HEK293T (cell line): ENCODE data around the gene HTR1D.

Source experiments
- ARNT ChIP-seq: fragments of 450-650 bp; IDR thresholded peaks from 2 replicates; pipeline ENCODE4 v1.6.1; 2017; ENCODE audit warnings: mild to moderate bottlenecking
- BHLHE40 ChIP-seq: fragments of 450-650 bp; IDR thresholded peaks from 2 replicates; pipeline ENCODE4 v1.6.1; 2016; ENCODE audit warnings: mild to moderate bottlenecking, moderate library complexity, borderline replicate concordance
- CTBP1 ChIP-seq: fragments of 450-650 bp; IDR thresholded peaks from 2 replicates; pipeline ENCODE4 v1.6.1; 2016; ENCODE audit warnings: borderline replicate concordance
- ELF4 ChIP-seq: fragments of 450-650 bp; IDR thresholded peaks from 2 replicates; pipeline ENCODE4 v1.6.1; 2017; ENCODE audit warnings: antibody characterized with exemption
- FOXA1 ChIP-seq: fragments of 450-650 bp; IDR thresholded peaks from 2 replicates; pipeline ENCODE4 v1.6.1; 2016; ENCODE audit warnings: mild to moderate bottlenecking
- FOXK2 ChIP-seq: fragments of 450-650 bp; IDR thresholded peaks from 2 replicates; pipeline ENCODE4 v1.6.1; 2016; ENCODE audit warnings: mild to moderate bottlenecking
- FOXM1 ChIP-seq: fragments of 450-650 bp; IDR thresholded peaks from 2 replicates; pipeline ENCODE4 v1.6.1; 2017; ENCODE audit warnings: mild to moderate bottlenecking, borderline replicate concordance
- HDGF ChIP-seq: fragments of 450-650 bp; IDR thresholded peaks from 2 replicates; pipeline ENCODE4 v1.6.1; 2017; ENCODE audit warnings: antibody characterized with exemption, borderline replicate concordance
- LEF1 ChIP-seq: fragments of 450-650 bp; IDR thresholded peaks from 2 replicates; pipeline ENCODE4 v1.6.1; 2017; ENCODE audit warnings: mild to moderate bottlenecking, borderline replicate concordance
- SP1 ChIP-seq: fragments of 450-650 bp; IDR thresholded peaks from 2 replicates; pipeline ENCODE4 v1.6.1; 2017
- SUZ12 ChIP-seq: fragments of 450-650 bp; IDR thresholded peaks from 2 replicates; pipeline ENCODE4 v1.6.1; 2016; ENCODE audit warnings: mild to moderate bottlenecking
- TARDBP ChIP-seq: fragments of 450-650 bp; IDR thresholded peaks from 2 replicates; pipeline ENCODE4 v1.6.1; 2016
- TF ChIP-seq, protein P1 (sequence below): fragments of 450-650 bp; IDR thresholded peaks from 2 replicates; pipeline ENCODE4 v1.6.1; 2016

DNA sequence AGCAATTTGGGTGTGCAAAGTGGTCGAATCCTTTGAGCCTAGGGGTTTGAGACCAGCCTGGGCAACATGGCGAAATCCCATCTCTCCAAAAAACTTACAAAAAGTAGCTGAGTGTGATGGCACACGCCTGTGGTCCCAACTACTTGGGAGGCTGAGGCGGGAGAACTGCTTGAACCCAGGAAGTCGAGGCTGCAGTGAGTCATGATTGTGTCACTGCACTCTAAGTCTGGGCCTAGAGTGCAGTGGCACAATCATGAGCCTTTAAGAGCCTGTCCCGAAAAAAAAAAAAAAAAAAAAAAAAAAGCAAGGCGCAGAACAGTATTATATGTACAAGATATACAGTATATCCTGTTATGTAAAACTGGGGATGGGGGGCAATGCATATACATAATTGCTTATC, 25.1 kb upstream of the HTR1D start:
- TF ChIP-seq LEF1 (no peak), SP1 (no peak), TARDBP (no peak), BHLHE40 (no peak), FOXK2 (no peak), FOXM1 (no peak), HDGF (no peak), SUZ12 (no peak), FOXA1 (no peak), ELF4 (no peak), CTBP1 (no peak), ARNT (no peak)
- TF ChIP-seq, protein P1, sequence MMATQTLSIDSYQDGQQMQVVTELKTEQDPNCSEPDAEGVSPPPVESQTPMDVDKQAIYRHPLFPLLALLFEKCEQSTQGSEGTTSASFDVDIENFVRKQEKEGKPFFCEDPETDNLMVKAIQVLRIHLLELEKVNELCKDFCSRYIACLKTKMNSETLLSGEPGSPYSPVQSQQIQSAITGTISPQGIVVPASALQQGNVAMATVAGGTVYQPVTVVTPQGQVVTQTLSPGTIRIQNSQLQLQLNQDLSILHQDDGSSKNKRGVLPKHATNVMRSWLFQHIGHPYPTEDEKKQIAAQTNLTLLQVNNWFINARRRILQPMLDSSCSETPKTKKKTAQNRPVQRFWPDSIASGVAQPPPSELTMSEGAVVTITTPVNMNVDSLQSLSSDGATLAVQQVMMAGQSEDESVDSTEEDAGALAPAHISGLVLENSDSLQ: no peak
